WTC11 (cell line): Measurements from ENCODE around the gene KCNIP3.

Source experiments
- ESRRA ChIP-seq: sonication (generic); formaldehyde crosslinking; IDR thresholded peaks from 2 replicates; pipeline ENCODE4 v1.8.1; 2022; ENCODE audit warnings: mild to moderate bottlenecking, missing genetic modification reagents, borderline replicate concordance
- FOXP1 ChIP-seq: sonication (generic); formaldehyde crosslinking; IDR thresholded peaks from 2 replicates; pipeline ENCODE4 v1.8.0; 2022; ENCODE audit warnings: missing genetic modification reagents, mild to moderate bottlenecking, moderate library complexity, borderline replicate concordance
- IRF2 ChIP-seq: sonication (generic); formaldehyde crosslinking; IDR thresholded peaks from 2 replicates; pipeline ENCODE4 v1.8.0; 2022; ENCODE audit warnings: low read depth, missing genetic modification reagents, borderline replicate concordance
- KAT7 ChIP-seq: sonication (generic); formaldehyde crosslinking; IDR thresholded peaks from 2 replicates; pipeline ENCODE4 v1.8.1; 2023; ENCODE audit warnings: missing genetic modification reagents, mild to moderate bottlenecking, borderline replicate concordance
- NFE2L1 ChIP-seq: sonication (generic); formaldehyde crosslinking; IDR thresholded peaks from 2 replicates; pipeline ENCODE4 v1.8.1; 2023; ENCODE audit warnings: missing genetic modification reagents
- SP1 ChIP-seq: sonication (generic); formaldehyde crosslinking; conservative IDR thresholded peaks from 2 replicates; pipeline ENCODE4 v1.8.1; 2022; ENCODE audit warnings: missing genetic modification reagents
- ZNF317 ChIP-seq: sonication (generic); formaldehyde crosslinking; IDR thresholded peaks from 2 replicates; pipeline ENCODE4 v1.8.1; 2023; ENCODE audit warnings: low read depth, mild to moderate bottlenecking, moderate library complexity, missing genetic modification reagents, borderline replicate concordance
- ZNF416 ChIP-seq: fragments of 250-450 bp; sonication (Bioruptor Pico); IDR thresholded peaks from 2 replicates; pipeline ENCODE4 v1.9.0; 2021; ENCODE audit warnings: mild to moderate bottlenecking, inconsistent platforms
- TF ChIP-seq, protein P1 (sequence below): sonication (generic); formaldehyde crosslinking; IDR thresholded peaks from 2 replicates; pipeline ENCODE4 v1.8.1; 2023; ENCODE audit warnings: mild to moderate bottlenecking, moderate library complexity, missing genetic modification reagents
- TF ChIP-seq, protein P2 (sequence below): sonication (generic); formaldehyde crosslinking; IDR thresholded peaks from 2 replicates; pipeline ENCODE4 v1.8.1; 2022; ENCODE audit warnings: missing genetic modification reagents, borderline replicate concordance
- TF ChIP-seq, protein P3 (sequence below): fragments of 200-600 bp; IDR thresholded peaks from 2 replicates; pipeline ENCODE4 v1.8.0; 2022; ENCODE audit warnings: antibody characterized with exemption
- TF ChIP-seq, protein P4 (sequence below): sonication (generic); formaldehyde crosslinking; IDR thresholded peaks from 2 replicates; pipeline ENCODE4 v1.8.1; 2023; ENCODE audit warnings: mild to moderate bottlenecking, missing genetic modification reagents, moderate library complexity
- TF ChIP-seq, protein P5 (sequence below): fragments of 250-450 bp; sonication (Bioruptor Pico); IDR thresholded peaks from 2 replicates; pipeline ENCODE4 v1.9.0; 2021; ENCODE audit warnings: mild to moderate bottlenecking
- TF ChIP-seq, protein P6 (sequence below): sonication (generic); formaldehyde crosslinking; IDR thresholded peaks from 2 replicates; pipeline ENCODE4 v1.8.0; 2022; ENCODE audit warnings: mild to moderate bottlenecking, missing genetic modification reagents

DNA sequence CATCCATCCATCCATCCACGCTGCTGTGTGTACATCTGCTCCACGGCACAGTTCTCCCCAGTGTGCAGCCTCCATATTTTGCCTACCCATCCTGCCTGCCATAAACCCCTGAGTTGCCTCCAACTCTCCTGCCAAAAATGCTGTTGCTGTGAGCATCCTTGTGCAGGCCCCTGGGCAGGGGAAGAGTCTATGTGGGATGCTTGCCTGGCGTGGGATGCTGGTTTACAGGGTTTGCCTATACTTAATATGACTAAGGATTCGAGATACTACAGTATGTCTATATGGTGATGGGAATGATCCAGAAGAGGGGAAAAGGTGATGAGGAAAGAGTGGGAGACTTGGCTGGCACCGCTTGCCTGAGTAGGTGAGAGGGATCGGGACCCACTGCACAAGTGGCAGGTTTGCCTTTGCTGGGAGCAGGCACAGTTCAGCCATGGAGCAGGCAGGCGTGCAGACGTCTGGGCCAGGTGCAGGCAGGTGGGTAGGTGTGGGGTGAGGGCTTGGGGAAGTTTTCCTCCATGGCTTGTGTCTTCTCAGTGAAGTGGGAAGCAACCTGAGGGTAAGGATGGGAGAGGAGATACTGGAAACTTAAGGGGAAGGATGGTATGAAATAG lies 75.2 kb downstream of the KCNIP3 start:
- TF ChIP-seq, protein P1, sequence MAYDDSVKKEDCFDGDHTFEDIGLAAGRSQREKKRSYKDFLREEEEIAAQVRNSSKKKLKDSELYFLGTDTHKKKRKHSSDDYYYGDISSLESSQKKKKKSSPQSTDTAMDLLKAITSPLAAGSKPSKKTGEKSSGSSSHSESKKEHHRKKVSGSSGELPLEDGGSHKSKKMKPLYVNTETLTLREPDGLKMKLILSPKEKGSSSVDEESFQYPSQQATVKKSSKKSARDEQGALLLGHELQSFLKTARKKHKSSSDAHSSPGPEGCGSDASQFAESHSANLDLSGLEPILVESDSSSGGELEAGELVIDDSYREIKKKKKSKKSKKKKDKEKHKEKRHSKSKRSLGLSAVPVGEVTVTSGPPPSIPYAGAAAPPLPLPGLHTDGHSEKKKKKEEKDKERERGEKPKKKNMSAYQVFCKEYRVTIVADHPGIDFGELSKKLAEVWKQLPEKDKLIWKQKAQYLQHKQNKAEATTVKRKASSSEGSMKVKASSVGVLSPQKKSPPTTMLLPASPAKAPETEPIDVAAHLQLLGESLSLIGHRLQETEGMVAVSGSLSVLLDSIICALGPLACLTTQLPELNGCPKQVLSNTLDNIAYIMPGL, result no peak
- TF ChIP-seq ZNF416 (CRISPR knock-in tag), result no peak
- no peak for TF ChIP-seq NFE2L1
- TF ChIP-seq, protein P2, sequence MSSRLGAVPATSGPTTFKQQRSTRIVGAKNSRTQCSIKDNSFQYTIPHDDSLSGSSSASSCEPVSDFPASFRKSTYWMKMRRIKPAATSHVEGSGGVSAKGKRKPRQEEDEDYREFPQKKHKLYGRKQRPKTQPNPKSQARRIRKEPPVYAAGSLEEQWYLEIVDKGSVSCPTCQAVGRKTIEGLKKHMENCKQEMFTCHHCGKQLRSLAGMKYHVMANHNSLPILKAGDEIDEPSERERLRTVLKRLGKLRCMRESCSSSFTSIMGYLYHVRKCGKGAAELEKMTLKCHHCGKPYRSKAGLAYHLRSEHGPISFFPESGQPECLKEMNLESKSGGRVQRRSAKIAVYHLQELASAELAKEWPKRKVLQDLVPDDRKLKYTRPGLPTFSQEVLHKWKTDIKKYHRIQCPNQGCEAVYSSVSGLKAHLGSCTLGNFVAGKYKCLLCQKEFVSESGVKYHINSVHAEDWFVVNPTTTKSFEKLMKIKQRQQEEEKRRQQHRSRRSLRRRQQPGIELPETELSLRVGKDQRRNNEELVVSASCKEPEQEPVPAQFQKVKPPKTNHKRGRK (CRISPR knock-in tag), result no peak
- TF ChIP-seq, protein P3, sequence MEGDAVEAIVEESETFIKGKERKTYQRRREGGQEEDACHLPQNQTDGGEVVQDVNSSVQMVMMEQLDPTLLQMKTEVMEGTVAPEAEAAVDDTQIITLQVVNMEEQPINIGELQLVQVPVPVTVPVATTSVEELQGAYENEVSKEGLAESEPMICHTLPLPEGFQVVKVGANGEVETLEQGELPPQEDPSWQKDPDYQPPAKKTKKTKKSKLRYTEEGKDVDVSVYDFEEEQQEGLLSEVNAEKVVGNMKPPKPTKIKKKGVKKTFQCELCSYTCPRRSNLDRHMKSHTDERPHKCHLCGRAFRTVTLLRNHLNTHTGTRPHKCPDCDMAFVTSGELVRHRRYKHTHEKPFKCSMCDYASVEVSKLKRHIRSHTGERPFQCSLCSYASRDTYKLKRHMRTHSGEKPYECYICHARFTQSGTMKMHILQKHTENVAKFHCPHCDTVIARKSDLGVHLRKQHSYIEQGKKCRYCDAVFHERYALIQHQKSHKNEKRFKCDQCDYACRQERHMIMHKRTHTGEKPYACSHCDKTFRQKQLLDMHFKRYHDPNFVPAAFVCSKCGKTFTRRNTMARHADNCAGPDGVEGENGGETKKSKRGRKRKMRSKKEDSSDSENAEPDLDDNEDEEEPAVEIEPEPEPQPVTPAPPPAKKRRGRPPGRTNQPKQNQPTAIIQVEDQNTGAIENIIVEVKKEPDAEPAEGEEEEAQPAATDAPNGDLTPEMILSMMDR, result no peak
- TF ChIP-seq ESRRA (CRISPR knock-in tag), result no peak
- no peak for TF ChIP-seq FOXP1 (CRISPR knock-in tag)
- no peak for TF ChIP-seq ZNF317 (CRISPR knock-in tag)
- TF ChIP-seq IRF2, result no peak
- TF ChIP-seq, protein P4, sequence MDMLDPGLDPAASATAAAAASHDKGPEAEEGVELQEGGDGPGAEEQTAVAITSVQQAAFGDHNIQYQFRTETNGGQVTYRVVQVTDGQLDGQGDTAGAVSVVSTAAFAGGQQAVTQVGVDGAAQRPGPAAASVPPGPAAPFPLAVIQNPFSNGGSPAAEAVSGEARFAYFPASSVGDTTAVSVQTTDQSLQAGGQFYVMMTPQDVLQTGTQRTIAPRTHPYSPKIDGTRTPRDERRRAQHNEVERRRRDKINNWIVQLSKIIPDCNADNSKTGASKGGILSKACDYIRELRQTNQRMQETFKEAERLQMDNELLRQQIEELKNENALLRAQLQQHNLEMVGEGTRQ (CRISPR knock-in tag), result no peak
- no peak for TF ChIP-seq SP1 (CRISPR knock-in tag)
- TF ChIP-seq, protein P5, sequence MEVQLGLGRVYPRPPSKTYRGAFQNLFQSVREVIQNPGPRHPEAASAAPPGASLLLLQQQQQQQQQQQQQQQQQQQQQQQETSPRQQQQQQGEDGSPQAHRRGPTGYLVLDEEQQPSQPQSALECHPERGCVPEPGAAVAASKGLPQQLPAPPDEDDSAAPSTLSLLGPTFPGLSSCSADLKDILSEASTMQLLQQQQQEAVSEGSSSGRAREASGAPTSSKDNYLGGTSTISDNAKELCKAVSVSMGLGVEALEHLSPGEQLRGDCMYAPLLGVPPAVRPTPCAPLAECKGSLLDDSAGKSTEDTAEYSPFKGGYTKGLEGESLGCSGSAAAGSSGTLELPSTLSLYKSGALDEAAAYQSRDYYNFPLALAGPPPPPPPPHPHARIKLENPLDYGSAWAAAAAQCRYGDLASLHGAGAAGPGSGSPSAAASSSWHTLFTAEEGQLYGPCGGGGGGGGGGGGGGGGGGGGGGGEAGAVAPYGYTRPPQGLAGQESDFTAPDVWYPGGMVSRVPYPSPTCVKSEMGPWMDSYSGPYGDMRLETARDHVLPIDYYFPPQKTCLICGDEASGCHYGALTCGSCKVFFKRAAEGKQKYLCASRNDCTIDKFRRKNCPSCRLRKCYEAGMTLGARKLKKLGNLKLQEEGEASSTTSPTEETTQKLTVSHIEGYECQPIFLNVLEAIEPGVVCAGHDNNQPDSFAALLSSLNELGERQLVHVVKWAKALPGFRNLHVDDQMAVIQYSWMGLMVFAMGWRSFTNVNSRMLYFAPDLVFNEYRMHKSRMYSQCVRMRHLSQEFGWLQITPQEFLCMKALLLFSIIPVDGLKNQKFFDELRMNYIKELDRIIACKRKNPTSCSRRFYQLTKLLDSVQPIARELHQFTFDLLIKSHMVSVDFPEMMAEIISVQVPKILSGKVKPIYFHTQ, result no peak
- TF ChIP-seq, protein P6, sequence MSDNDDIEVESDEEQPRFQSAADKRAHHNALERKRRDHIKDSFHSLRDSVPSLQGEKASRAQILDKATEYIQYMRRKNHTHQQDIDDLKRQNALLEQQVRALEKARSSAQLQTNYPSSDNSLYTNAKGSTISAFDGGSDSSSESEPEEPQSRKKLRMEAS, result no peak
- no peak for TF ChIP-seq KAT7
